K562 (cell line): ENCODE results near the gene ROPN1B. TPM values are rescaled to one million over a fixed set of nuclear protein-coding genes. Genes with fewer than 3 reads are reported as not detected.

Experiments used
- ATAC-seq: fragments of 200-7000 bp; cut with Tn5 transposase; 3 replicates; pipeline ENCODE4 v1.9.1; 2020; ENCODE audit warnings: moderate library complexity
- BruUV-seq: library from RNA; stranded (reverse); fragments of 400-500 nt; replicated peaks from 2 replicates; lab custom pipeline; 2021; lab: Mats Ljungman, UMichigan
- CTCF ChIA-PET: fragments of 300-600 bp; formaldehyde crosslinking; extraction: SDS; loops from one replicate; lab custom pipeline; 2021; ENCODE audit warnings: low intra/inter-chr PET ratio; lab: Yijun Ruan, JAX
- POLR2A ChIA-PET: fragments of 300-600, 350-650 bp; sonication (Branson Sonifier 250); formaldehyde crosslinking; extraction: SDS; loops from one replicate; lab custom pipeline; 2021; ENCODE audit warnings: antibody characterized with exemption, inconsistent platforms; lab: Yijun Ruan, JAX
- DNase-seq, 4 experiments: peaks; one replicate each; pipeline versions ENCODE4 v3.0.0 to v3.0.0-alpha.2; 2011 to 2018; ENCODE audit warnings: low spot score in 3 of 4, mixed read lengths in 3 of 4; ENCODE audit errors: extremely low read depth in 1 of 4
- FAIRE-seq: peaks from 2 replicates; lab custom pipeline; 2011; peaks lifted over from hg19 to GRCh38; lab: Jason Lieb, UNC
- H2AFZ ChIP-seq: 2 replicates; pipeline ENCODE4 v1.6.0; 2011; ENCODE audit warnings: low read depth, low read length, control low read depth, inconsistent platforms
- H3K27ac ChIP-seq: fragments of 200-600 bp; 3 replicates; pipeline ENCODE4 v1.8.0; 2011; ENCODE audit warnings: low read depth, mild to moderate bottlenecking, control low read depth, inconsistent platforms, low read length, moderate library complexity, mixed read lengths; ENCODE audit errors: extremely low read depth
- H3K27me3 ChIP-seq, 2 experiments: fragments of 300-600 bp in 1 of 2; 2 replicates in 1 of 2; 3 replicates in 1 of 2; pipeline versions ENCODE4 v1.6.0 to v1.8.0; 2011; ENCODE audit warnings: inconsistent platforms in 2 of 2, low read length in 2 of 2, mild to moderate bottlenecking in 1 of 2, mixed read lengths in 1 of 2, moderate library complexity in 1 of 2; ENCODE audit not compliant: control insufficient read depth in 2 of 2, insufficient read depth in 2 of 2
- H3K36me3 ChIP-seq: fragments of 300-600 bp; 3 replicates; pipeline ENCODE4 v1.8.0; 2011; ENCODE audit warnings: mild to moderate bottlenecking, low read length, inconsistent platforms; ENCODE audit not compliant: control insufficient read depth, insufficient read depth
- H3K4me1 ChIP-seq, 2 experiments: fragments of 200-600 bp in 1 of 2; replicated peaks in 1 of 2; 2 replicates in 1 of 2; 3 replicates in 1 of 2; pipeline versions ENCODE4 v1.5.1 to v1.8.0; 2011; ENCODE audit warnings: inconsistent platforms in 2 of 2, low read length in 2 of 2, mild to moderate bottlenecking in 1 of 2, mixed read lengths in 1 of 2, moderate library complexity in 1 of 2; ENCODE audit not compliant: control insufficient read depth in 2 of 2, insufficient read depth in 2 of 2
- H3K4me2 ChIP-seq: 2 replicates; pipeline ENCODE4 v1.6.1; 2011; ENCODE audit warnings: low read length, control low read depth, inconsistent platforms, mixed read lengths; ENCODE audit not compliant: insufficient read depth
- H3K4me3 ChIP-seq: fragments of 200-600 bp; sonication (generic), shearing (Covaris generic); 2 replicates; pipeline ENCODE4 v1.5.1; 2016; ENCODE audit warnings: control low read depth, inconsistent platforms
- H3K79me2 ChIP-seq: fragments of 200-600 bp; 3 replicates; pipeline ENCODE4 v1.8.0; 2011; ENCODE audit warnings: low read length, inconsistent platforms; ENCODE audit not compliant: control insufficient read depth, insufficient read depth
- H3K9ac ChIP-seq, 2 experiments: 2 replicates each; pipeline versions ENCODE4 v1.6.0 to v1.6.1; 2011; ENCODE audit warnings: low read depth in 2 of 2, low read length in 2 of 2, control low read depth in 1 of 2, inconsistent platforms in 1 of 2, mild to moderate bottlenecking in 1 of 2, mixed read lengths in 1 of 2; ENCODE audit not compliant: insufficient read depth in 1 of 2
- H3K9me1 ChIP-seq: one replicate; pipeline ENCODE4 v1.6.0; 2011; ENCODE audit warnings: inconsistent platforms, mild to moderate bottlenecking, low read length, moderate library complexity; ENCODE audit not compliant: control insufficient read depth, insufficient read depth
- H3K9me3 ChIP-seq: replicated peaks from 2 replicates; pipeline ENCODE4 v1.5.1; 2011; ENCODE audit warnings: low read depth, low read length, inconsistent platforms; ENCODE audit not compliant: control insufficient read depth, insufficient read depth
- H4K20me1 ChIP-seq: replicated peaks from 2 replicates; pipeline ENCODE4 v1.6.1; 2011; ENCODE audit warnings: low read length, inconsistent platforms, mixed read lengths; ENCODE audit not compliant: control insufficient read depth, insufficient read depth
- E2F3 ChIP-seq: fragments of 250-450 bp; sonication (Bioruptor Pico); IDR thresholded peaks from 2 replicates; pipeline ENCODE4 v1.4.0; 2020; ENCODE audit warnings: mild to moderate bottlenecking
- E2F5 ChIP-seq: sonication (generic); formaldehyde crosslinking; IDR thresholded peaks from 2 replicates; pipeline ENCODE4 v1.8.0; 2022; ENCODE audit warnings: mild to moderate bottlenecking, missing genetic modification reagents
- MED1 ChIP-seq: sonication (generic); formaldehyde crosslinking; IDR thresholded peaks from 2 replicates; pipeline ENCODE4 v1.8.1; 2023; ENCODE audit warnings: missing genetic modification reagents, borderline replicate concordance
- PML ChIP-seq: IDR thresholded peaks from 2 replicates; pipeline ENCODE4 v1.6.1; 2012; ENCODE audit warnings: low read length, inconsistent platforms
- POU5F1 ChIP-seq: fragments of 150-350 bp; IDR thresholded peaks from 2 replicates; pipeline ENCODE4 v1.6.1; 2014; ENCODE audit warnings: borderline replicate concordance, low read length, low read depth, mild to moderate bottlenecking; ENCODE audit not compliant: partially characterized antibody
- SIRT6 ChIP-seq: IDR thresholded peaks from one replicate; pipeline ENCODE4 v1.6.1; 2012; ENCODE audit warnings: low read depth, mild to moderate bottlenecking, control low read depth, inconsistent platforms, low read length, moderate library complexity
- SRSF7 ChIP-seq: fragments of 200-400 bp; formaldehyde crosslinking; optimal IDR thresholded peaks from 2 replicates; pipeline ENCODE3; 2017; ENCODE audit warnings: mild to moderate bottlenecking, low read depth, low read length
- ZNF12 ChIP-seq: sonication (generic); formaldehyde crosslinking; IDR thresholded peaks from 2 replicates; pipeline ENCODE4 v1.4.0; 2020; ENCODE audit warnings: mild to moderate bottlenecking, missing genetic modification reagents
- WGBS: fragments of 100-300 bp; shearing (Covaris generic); methylation state at CpG from one replicate; pipeline ENCODE4 v1.1.6; 2016; ENCODE audit warnings: low coverage, mixed read lengths; ENCODE audit not compliant: insufficient coverage; ENCODE audit errors: missing lambda C conversion rate; 5-methylcytosine and 5-hydroxymethylcytosine counted together
- in situ Hi-C: fragments of 300-500 bp; cut with MboI; formaldehyde crosslinking; loops from 4 replicates; pipeline ENCODE4 v1.15.0; 2018; ENCODE audit warnings: inconsistent platforms, mixed read lengths
- intact Hi-C: fragments of 100-400 bp; cut with micrococcal nuclease; formaldehyde crosslinking; loops from 2 replicates; pipeline ENCODE4 v1.14.2; 2022
- polyA plus RNA-seq, 8 experiments: library from polyadenylated mRNA; depleted of rRNA in 4 of 8; stranded (reverse) in 5 of 8; unstranded in 3 of 8; fragments of >200 nt; fragmentation: Nextera tagmentation in 2 of 8; fragmentation: Illumina TruSeq in 1 of 8; extraction: Ambion mirVana in 2 of 8; extraction: Trizol in 1 of 8; gene quantifications; 2 replicates each; pipeline versions ENCODE4 v1.2.1 to v1.2.3, GENCODE V29; 2011 to 2014; ENCODE audit warnings: inconsistent platforms in 1 of 8, missing spikeins in 1 of 8
- total RNA-seq, 7 experiments: library from RNA; depleted of rRNA in 6 of 7; stranded (reverse); fragments of >200 nt in 6 of 7; fragmentation: Illumina TruSeq in 2 of 7; extraction: Trizol in 2 of 7; gene quantifications; 2 replicates each; pipeline versions ENCODE4 v1.2.1 to v1.2.3, GENCODE V29; 2011 to 2021; ENCODE audit warnings: low replicate concordance in 1 of 7
- TF ChIP-seq, protein P1 (sequence below): conservative IDR thresholded peaks from 2 replicates; pipeline ENCODE4 v1.6.1; 2011; ENCODE audit warnings: low read depth, mild to moderate bottlenecking, low read length; ENCODE audit not compliant: control insufficient read depth

Gene ROPN1B
- total and polyA plus RNA-seq, 9 of the 15 experiments (the other 6 are each of a cell fraction or from before 2014, with no cell fraction given): not detected

GRCh38 chr3:126003447-126004190 lies 34.6 kb downstream of the ROPN1B start:
- Histone ChIP-seq H3K4me1 (no peaks in the 10 kb centered on the region; a peak in 1 of 5 replicates), H4K20me1 (no peaks in the 10 kb centered on the region), H3K36me3 (peaks cover 2% of the 10 kb centered on the region; the same call in 1 of the 3 replicates), H3K9me1 (no peaks in the 10 kb centered on the region), H2AFZ (no peak overlapping the region), H3K9me3 (no peaks in the 10 kb centered on the region), H3K27me3 (no peaks in the 10 kb centered on the region), H3K4me3 (no peak overlapping the region)
- in situ Hi-C loops (no loop called here), intact Hi-C loops (no loop called here)
- CTCF ChIA-PET: no interaction called here
- no TSS peak for BruUV-seq
- WGBS: 2% methylated on average over 10 of the region's 10 CpGs
- DNase-seq: no peak
- TF ChIP-seq PML (no peak), MED1 (no peak), POU5F1 (no peak), SIRT6 (no peak), E2F5 (CRISPR knock-in tag) (no peak), SRSF7 (no peak), E2F3 (CRISPR knock-in tag) (no peak), ZNF12 (CRISPR knock-in tag) (no peak)
- TF ChIP-seq, protein P1, sequence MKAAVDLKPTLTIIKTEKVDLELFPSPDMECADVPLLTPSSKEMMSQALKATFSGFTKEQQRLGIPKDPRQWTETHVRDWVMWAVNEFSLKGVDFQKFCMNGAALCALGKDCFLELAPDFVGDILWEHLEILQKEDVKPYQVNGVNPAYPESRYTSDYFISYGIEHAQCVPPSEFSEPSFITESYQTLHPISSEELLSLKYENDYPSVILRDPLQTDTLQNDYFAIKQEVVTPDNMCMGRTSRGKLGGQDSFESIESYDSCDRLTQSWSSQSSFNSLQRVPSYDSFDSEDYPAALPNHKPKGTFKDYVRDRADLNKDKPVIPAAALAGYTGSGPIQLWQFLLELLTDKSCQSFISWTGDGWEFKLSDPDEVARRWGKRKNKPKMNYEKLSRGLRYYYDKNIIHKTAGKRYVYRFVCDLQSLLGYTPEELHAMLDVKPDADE: no peak
- TF ChIP-seq, all 486 proteins: peak for 0
- H3K4me2 ChIP-seq: no peak overlapping the region
- FAIRE-seq: no peak
- no peak overlapping the region for H3K27ac ChIP-seq
- no peak overlapping the region for H3K9ac ChIP-seq
- ATAC-seq: no peak
- POLR2A ChIA-PET: interaction anchor here (1.1 to 1.5 kb wide), 2 partner anchors 13 to 75 kb away, joined by 3 to 5 read pairs; no protein-coding TSS in a partner anchor
- no peaks in the 10 kb centered on the region for H3K79me2 ChIP-seq
